NOMO-1 (cell line): ENCODE measurements around the gene KIF5A.

Experiments
- DNase-seq, 2 experiments: peaks; one replicate each; lab custom pipeline; 2025; ENCODE audit not compliant: unreplicated experiment in 2 of 2; lab: John Stamatoyannopoulos, UW

Gene KIF5A

DNA sequence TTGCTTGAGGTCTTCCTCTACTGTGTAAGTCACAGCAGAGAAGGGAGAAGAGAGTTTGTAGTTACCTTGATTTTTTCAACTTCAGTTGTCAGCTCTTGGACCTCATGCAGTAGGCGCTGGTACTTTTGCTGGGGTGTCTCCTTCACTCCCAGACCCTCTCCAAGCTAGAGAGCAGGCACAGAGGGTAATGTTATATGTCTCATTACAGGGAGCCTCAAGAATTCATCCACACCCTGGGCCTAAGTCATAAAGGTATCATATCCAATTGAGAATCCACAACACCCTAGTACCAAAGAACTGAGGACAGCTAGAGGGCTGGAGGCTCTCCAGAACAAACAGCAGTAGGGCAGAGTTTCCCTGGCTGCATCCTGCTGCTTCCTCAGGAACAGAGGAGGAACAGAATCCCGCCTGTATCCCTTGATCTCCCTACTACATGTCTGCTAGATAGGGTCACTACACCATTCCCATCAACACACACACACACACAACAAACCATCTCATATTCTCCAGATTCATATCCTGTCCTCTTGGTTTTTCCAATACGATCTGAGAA, 14.8 kb upstream of the KIF5A start:
- DNase-seq, result no peak

DNA sequence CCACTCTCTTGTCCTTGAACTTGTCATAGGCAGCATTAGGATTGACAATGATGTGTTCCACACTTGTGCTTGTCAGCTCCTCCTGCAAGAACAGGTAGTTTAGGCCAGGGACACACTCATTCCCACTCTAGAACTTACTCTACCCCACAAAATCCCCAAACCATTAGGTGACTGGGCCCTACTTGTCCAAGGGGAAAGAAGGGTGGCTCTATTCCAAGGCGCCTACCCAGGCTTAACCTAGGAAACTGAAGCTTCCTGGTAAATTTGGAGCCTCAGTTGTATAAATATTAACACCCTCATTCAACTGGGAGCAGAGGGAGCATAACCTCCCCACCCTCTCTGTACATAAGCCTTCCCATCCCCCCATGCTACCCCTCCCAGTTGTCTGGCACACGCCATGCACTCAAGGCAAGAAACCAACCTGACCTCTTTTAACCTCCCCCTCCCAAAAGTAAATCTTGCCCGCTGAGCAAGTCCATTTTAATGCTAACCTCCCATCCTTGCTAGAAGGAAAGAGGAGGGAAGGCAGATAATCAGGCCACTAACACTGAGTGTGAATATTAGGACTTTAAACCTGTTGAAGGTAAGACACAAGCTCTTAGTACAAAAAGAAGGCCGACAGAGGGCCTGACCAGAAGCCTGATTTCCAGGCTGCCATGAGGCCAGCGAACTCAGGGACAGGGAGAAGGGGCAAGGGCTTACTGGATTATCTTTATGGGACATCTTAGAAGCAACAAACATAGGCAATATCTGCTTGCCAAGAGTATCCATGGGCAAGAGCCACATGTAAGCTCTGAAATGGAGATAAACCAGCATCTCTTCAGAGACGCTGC, 13.9 kb upstream of the KIF5A start:
- DNase-seq, result no peak

DNA sequence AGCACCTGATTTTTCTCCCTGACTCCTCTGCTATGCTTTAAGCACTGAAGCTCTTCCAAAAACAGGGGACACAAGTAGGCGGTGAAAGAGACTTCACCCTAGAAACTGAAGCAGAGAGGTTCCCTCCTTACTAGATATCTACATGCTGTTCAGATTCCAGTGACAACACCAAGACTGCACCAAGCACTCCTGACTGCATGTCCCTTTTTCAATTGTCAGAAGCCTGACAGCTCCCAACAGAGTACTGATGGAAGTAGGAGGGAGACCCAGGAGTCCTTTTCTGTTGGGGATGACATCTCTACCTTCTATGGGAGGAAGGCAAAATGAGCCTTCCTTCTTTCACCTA, 13.3 kb upstream of the KIF5A start:
- no peak for DNase-seq

DNA sequence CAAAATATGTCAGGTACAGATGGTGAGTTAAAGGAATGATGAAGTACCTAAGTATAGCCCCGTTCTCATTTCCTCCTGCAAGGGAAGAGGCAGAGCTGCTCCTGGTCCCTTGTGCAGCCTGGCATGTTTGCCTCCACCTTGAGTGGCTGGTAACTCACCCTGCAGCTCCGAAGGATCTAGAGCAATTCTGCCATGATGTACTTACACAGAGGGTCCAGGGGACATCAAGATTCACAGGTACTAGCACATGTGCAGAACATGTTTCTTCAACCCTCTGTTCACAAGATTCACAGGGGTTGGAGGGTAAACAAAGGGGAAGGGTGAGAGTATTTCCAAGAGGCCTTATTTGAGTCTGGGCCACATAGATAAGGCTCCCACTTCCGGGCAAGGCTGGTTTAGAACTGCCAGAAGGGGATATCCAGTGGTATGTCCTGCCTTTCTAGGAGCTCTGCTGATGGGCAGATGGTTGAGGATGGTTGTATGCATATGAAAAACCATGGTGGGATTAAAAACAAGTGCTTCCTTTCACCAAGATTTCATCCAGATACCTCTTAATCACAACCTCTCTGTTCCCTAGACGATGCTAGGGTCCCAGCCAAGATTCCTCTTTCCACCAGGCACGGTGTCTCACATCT, 10.6 kb upstream of the KIF5A start:
- no peak for DNase-seq

DNA sequence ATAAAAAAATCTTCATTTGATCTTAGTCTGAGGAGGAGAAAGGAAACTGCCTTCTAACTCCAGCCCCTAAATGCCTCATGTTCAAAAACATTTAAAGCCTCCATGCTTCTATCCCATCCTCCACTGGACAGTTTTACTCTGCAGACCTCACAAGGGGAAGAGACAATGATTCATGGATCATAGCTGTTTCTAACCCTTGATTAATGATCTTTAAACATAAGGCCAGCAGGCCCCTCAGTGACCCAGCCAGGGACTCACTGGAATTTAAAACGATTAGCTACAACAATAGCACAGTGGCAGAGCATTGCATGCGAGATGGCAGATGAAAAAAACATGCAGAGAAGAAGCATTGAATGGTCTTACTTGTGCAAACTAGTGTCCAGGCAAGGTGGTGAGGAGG, 8.8 kb upstream of the KIF5A start:
- DNase-seq, result no peak

DNA sequence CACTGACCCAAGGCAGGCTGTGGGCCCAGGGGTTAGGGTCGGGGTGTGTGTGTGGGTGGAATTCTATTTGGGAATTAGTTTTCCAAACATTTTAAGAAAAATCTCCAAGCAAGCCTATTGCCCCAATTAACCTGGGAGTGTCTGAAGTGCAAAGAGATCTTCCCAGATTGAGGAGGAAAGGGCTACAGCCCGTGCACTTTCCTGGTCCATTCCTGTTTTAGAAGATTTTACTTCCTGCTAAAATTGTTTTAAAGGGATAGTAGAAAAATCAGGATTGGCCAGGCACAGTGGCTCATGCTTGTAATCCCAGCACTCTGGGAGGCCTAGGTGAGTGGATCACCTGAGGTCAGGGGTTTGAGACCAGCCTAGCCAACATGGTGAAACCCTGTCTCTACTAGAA, 8.1 kb upstream of the KIF5A start:
- no peak for DNase-seq

DNA sequence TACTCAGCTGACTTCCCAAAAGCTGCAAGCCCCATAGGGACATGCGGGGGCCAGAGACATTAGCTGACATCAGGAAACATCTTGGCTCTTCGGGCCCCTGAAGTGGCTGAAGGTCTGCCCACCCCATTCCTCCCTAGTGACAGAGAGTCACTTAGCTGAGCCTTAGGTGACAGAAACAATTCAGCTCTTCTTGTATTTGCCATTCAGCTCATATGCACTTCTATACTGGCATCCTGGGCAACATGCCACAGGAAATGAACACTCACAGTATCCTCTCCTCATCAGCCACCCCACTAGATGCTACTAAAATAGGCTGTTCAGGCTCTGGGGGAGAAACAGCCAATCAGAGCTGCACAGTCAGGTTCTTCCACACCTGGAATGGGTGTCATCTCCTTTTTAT, 6.3 kb upstream of the KIF5A start:
- DNase-seq, result no peak

DNA sequence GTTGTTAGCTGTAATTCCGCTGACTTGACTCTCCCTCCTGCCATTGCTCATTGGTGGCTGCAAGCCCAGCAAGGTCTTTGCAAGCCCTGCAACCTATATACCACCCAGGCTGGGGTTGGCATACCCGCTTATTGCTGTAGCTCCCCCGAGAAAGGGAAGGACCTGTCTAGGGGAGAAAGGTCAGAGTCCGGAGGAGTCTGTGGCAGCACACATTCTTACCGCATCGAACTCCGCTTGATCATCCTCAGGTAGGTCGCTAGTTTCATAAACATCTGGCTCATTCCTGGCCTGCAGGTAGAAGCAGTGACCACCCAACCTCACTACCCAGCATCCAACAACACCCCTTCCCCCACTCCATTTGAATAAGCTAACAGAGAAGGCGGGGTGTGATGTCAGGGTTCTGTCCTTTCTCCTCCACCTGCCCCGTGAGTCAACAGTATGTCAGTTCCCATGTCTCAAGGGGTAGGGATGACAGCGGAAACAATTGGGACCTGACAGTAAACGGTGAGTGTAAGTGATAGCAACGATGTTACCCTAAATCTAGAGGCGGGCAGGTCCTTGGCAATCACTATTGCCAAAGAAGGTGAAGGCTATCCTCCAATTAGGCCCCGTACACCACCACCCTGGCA, 3.9 kb upstream of the KIF5A start:
- peak in 1 of 2 experiments; percentile 41 for DNase-seq

DNA sequence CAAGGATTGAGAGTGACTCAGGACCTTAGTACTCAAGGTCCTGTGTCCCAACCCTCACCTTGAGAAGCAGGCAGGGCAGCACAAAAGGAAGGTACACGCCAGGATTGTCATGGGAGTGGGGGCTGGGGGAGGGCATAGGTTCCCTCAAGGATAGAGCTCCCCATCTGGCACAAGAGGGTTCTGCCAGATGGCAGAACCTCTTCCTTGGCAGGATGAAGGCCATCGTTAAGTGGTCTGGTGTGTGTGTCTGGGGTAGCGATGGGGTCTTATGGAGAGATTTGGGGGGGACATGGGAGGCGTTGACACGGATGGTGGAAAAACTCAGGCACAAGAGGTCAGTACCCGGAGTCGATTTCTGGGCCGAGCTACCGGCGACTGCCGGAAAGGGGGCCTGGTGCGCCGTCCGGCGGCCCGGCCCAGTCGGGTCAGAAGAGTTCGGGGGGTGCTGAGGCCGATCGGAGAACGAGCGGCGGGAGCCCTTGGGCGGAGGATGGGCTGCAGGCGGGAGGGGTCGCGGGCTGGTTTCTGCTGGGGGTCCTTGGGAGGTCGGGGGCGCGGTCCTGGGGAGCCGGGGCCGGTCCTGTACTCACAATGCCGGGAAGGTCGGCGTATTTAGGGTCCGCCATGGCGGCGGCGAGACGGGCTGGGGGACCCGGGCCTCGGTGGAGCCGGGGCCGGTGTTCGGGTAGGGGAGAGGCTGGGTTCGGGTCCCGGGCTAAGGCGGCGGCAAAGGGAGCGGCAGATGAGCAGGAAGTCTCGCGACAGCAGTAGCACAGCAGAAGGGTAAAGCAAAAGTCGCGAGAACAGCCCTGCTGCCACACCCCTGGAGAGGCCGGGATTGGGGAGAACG, 3.2 kb upstream of the KIF5A start, which contains the start of gene DCTN2:
Gene DCTN2 (minus strand): TSS at position 755 of the 850 bp plus-strand sequence. CDS start 129 bp downstream, at position 626.
- peak; percentile 41 to 99 for DNase-seq

DNA sequence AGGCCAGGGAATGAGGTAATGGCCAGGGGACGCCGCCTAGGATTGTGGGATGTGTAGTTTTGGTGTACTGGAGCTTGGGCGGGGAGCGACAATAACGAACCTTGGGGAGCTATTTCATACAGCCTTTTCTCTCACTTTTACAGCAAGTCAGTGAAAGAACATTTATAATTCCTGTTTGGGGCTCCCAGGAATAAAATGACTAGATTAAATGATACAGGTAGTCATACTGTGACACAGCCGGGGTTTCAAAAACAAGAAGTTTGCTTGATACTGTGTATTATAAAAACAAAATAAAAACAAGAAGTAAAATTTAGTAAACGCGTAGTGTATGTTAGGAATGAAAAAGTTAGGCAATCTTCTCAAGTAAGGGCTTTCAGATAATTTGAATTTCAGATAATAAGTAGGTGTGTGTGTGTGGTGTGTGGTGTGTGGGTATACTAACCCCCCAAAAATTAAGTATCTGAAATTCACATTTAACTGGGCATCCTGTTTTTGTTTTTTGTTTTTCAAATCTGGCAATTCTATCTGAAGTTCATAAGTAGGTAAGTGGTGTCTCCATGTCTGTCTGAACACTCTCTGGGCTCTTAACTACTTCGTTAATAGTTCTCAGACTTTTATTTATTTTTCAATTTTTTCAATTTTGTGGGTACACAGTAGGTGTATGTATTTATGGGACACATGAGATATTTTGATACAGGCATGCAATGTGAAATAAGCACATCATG, 2.4 kb upstream of the KIF5A start:
- DNase-seq, result peak in 1 of 2 experiments; percentile 98

DNA sequence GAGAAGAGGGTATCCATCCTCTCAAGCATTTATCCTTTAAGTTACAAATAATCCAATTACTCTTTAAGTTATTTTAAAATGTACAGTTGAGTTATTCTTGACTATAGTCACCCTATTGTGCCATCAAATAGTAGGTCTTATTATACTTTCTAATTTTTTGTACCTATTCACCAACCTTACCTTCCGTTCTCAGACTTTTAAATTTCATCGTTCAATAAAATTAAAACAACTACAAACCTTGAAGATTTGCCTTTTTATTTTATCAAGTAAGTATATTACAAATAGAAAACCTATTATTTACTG, 1.9 kb upstream of the KIF5A start:
- no peak for DNase-seq

DNA sequence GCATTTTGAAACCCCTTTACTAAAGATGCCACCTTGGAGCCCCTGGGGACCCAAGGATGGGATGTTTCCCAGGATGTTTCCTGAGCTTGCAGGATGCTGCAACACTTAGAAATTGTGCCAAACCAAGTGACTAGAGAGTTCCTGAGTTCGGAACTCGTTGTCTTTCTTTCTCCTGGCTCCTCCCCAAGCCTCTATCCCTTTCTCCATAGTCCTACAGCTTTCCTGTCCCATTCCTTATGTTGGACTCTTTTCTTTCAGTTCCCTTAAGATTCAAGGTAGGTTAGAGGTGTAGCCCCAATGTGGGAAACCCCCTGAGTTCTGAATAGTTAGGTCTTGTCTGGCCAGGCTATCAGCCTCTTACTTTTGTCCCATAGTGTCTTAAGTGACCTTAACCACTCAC, 1.4 kb upstream of the KIF5A start:
- DNase-seq, result no peak

DNA sequence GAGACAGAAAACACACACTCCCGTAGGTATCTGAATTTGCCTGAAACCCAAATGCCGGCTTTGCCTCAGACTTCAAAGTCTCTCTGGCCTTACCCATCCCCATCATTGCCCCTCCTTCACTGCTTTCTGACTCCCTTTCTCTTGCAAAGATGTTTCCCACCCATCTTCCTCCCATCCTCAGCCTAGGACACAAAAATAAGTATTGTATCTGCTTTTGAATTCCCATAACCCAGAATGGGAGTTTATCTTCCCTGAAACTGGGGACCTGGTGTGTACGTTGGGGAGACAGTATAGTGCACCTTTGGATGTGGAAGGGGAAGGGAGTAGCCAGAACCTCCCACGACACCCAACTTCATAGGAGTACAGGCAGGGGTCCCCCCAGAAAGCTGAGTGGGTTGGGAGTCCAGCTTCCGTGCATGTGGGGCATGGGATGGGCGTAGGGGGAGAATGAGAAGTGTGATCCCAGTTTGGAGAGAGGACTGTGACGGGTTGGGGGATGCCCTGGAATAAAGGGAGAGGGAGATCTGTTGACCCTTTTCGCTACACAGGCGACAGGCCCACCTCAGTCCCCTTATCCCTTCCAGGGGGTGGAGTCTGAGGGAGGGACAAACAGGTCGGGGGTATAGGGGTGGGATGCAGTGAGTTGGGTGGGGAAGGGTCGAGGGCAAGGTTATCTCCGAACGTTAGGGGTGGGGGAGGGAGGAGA, 488 bp upstream of the KIF5A start:
- no peak for DNase-seq

DNA sequence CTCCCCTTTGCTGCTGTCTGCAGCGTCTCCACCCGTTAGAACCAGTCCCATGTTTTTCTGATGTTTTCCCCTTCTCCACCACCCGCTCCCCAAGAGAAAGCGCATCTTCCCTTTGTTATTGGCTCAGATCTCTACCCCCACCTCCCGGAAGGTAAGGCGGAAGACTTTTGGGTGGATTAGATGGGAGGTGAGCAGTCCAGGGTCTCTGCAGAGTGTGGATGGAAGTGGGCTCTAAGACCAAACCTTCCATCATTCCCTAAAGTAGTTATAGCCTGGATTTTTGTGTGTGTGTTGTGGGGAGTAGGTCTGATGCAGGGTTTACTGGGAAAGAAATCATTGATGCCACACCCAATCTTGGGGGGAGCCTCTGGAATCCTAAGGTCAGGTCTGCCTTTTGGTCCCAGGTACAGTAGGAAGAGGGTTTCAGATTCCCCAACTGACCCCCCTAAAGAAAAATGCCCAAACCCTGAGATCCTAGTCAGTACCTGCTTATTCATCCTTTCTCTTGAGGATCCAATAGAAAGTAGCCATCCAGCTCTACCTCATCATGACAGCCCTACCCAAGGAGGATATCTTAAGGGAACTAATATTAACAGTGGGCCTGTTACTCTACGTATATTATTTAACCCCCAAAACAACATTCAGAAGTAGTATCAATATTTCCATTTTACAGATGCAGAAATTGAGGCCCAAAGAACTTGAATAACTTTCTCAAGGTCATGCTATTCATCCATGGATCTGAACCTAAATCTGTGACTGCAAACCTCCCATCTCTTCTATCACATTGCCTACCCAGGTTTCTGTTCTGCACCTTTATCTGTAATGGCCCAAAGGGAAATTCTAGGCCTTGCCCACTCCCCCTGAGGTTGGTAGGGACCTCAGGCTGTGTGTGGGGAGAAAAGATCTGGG, 1.1 kb downstream of the KIF5A start:
- no peak for DNase-seq

DNA sequence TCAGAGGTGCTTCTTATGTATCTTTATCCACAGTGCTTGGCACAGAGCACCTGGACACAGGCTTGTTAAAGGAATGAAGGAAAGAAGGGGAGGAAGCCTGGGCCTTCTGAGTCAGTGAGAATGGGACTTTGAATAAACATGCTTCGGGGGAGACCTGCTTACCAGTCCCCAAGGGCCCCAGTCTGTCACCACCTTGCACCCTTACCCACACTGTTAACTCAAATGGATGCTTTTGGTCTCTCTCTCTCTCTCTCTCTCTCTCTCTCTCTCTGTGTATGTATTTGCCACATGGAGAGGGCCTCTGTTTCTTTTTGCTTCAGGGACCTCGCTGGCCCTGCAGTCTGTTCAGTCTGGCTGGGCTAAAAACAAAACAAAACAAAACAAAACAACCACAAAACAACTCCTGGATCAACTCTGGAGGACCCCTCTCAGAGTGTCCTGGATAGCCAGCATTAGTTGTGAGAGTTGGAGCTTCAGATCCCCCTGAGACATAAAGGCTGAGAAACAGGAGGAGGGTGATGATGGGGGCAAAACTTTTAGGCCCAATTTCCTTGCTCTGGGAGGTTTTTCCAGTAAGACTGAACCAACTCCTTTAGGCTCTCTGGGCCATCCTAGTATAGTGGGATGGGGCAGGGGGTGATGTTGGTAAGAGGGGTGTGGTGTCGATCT, 1.9 kb downstream of the KIF5A start:
- no peak for DNase-seq

DNA sequence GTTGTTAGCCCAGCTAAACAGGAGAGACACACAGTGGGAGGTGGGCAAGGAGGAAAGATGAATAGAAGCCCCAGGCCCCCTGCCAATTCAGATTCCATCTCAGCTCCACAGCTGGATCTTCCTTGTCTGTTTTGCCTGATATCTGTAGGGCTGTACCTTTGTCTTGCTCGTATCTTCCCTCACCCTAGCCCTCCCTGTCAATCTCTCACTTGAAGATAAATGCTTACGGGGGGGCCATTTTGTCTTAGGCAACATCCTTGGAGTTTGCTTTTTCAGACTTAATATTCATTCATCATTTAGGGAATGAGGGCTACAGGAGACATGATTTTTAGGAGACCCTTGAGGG, 2.4 kb downstream of the KIF5A start:
- DNase-seq, result no peak

DNA sequence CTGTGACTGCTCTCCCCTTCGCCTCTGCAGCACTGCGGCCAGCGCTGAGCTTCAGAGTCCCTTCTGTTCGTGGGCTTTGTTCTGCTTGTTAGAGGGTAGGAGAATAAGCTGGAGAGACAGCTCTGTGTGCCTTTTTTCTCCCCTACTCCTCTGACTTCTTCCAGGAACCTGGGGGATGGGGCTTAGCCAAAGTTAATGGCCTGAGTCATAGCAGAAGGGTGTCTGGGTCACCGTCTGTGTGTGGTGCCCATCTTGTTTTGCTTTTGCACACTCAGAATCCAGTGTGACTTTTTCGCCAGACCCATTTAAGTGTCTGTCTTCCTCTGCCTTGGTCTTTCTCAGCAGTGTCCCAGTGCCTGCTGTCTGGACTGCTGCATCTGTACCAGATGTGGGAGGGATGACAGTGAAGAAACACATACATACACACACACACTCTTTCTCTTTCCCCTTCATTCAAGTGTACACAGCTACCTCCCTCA, 3.0 kb downstream of the KIF5A start:
- no peak for DNase-seq
